SK-N-MC (cell line): Measurements from ENCODE around the gene POLR3K.

Experiments
- FOXP2 ChIP-seq: optimal IDR thresholded peaks from 2 replicates; pipeline ENCODE3; 2011; ENCODE audit warnings: mild to moderate bottlenecking, moderate library complexity; ENCODE audit not compliant: insufficient read depth; ENCODE audit errors: extremely low read length, control extremely low read depth
- POLR2AphosphoS5 ChIP-seq: IDR thresholded peaks from 2 replicates; pipeline ENCODE4 v1.6.1; 2012; ENCODE audit warnings: mild to moderate bottlenecking, low read depth, low read length, borderline replicate concordance

DNA sequence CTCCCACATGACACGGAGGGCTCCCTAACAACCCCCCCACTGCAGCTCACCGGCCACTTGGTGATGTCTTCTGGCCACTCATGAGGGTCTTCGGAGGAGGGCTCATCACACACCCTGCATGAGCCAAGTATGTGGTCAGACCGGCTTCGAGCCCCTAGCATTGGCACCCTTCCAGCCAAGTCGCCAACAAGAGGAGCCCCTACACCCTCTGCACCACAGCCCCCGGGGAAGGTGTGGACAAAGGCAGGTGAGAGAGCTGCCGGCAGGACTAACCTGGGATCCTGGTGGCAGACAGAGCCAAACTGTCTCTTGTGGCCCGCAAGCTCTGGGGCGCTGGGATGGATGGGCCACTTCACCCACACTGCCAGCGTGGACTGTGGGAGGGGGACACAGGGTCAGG is 6.8 kb upstream of the POLR3K start:
- TF ChIP-seq FOXP2 (no peak), POLR2AphosphoS5 (no peak)
